Measurements from ENCODE around the gene FANCL.
"Not testable (repeated sequence)": the region's sequence is repeated elsewhere in the genome, so short reads cannot be mapped to it uniquely, and the experiment has no call there.

Gene FANCL

DNA sequence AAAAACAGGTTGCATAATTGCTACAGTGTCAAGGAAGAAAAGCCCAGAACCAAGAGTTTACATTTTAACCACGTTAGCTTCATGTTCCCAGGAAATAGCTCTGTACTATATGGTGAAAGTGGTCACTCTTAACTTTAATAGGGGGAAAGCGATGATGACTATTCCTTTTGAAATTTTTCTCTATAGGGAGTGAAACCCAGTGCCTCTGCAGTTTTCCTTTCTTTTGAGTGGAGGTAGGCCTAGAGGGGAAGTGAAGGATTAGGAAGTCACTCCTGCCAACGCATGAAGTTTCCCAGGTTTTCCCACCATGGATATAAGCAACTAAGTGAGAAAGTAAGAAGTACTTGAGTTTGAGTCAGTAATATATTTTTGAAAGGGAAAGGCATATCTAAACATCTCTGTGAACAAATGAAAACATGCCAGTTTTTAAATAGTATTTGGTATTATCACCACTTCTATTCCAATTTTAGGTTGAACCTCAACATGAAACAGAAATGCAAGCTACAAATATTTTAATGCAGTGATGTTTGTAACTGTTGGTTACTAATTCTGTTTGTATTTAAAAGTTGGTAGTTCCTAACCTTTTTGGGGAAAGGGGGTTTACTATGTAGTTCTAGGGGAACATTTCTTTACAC lies 102.6 kb downstream of the FANCL start:
- peak; percentile 53 for DNase-seq

GRCh38 chr2:58137856-58138255 lies 103.3 kb downstream of the FANCL start:
- no peak for DNase-seq

- peak; percentile 70 for DNase-seq
Observed at GRCh38 chr2:58137221-58137620, 103.9 kb downstream of the FANCL start.

DNA sequence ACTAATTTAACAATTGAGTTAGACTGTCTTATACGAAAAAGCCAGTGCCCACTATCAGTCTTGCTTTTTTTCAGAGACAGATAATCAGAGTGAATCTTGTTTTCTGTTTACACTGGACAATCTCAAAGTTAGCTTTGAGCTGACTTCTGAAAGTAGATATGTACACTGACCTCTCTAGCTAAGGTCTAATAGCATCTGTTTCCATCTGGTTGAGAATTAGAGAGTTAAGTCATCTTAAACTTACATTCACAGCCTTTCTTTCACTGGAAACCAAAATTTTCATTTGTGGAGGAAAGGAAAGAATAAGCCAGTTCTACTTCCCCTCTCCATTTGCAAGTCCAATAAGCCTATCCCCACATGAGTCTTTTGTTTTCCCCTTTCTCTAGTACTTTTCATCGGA lies 105.3 kb downstream of the FANCL start:
- DNase-seq = no peak

- peak; percentile 31 for DNase-seq
Observed at GRCh38 chr2:58133395-58133794, 107.7 kb downstream of the FANCL start.

GRCh38 chr2:58131191-58132011 lies 109.7 kb downstream of the FANCL start:
- DNase-seq = peak; percentile 41

DNA sequence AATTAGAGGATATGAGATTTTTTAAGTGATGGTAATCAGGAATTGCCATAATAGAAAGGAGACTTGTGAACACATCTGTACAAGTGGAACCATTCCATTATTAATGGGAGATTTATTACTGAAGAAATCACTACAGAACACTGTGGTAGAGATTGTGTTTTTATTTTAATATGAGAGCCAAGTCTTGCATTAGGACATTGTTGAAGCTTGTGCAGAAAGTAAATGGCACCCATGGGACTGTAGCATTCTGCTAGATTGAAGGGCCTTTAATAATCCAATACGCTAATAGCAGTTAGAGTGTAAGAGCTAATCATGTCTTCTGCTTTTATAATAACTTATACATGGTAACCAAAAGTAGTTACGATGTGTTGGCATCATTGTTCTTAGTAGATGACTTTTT lies 110.9 kb downstream of the FANCL start:
- no peak for DNase-seq

GRCh38 chr2:58127111-58127510 lies 114.0 kb downstream of the FANCL start:
- DNase-seq = no peak

- DNase-seq = no peak
Observed at GRCh38 chr2:58122540-58122939, 118.6 kb downstream of the FANCL start.

- DNase-seq = no peak
Observed at GRCh38 chr2:58122040-58122439, 119.1 kb downstream of the FANCL start.

DNA sequence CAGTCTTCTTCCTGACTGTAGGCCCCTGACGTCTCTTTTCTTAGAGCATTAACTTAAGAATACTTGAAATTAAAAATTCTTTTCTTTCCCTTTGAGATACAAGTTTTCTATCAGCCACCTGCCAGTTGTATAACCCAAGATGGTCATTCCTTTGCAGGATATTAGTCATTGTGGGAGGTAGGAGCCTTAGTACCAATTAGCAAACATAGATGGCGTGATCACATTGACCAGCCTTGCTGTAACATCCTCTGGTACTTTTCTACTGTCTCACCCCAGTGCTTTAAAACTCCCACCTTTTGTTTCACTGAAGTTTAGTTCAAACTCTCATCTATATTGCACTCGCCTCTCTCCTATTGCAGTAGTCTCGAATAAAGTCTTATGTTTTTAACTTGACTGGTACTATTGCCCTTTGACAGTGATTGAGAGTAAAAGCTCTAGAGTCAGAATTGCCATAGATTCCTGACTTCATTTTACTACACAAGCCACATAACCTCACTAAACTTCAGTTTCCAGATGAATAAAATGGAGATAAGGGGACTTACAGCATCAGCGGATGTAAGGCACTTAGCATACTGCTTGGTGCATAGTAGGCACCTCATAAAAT lies 120.4 kb downstream of the FANCL start:
- DNase-seq = no peak

DNA sequence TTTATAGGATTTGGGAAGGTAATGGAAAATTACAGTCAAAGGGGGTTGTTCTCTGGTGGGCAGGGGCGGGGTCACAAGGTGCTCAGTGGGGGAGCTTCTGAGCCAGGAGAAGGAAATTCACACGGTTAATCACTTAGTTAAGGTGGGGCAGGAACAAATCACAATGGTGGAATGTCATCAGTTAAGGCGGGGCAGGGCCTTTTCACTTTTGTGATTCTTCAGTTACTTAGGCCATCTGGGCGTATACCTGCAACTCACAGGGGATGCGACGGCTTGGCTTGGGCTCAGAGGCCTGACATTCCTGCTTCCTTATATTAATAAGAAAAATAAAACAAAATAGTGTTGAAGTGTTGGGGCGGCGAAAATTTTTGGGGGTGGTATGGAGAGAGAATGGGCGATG lies 127.6 kb downstream of the FANCL start:
- not testable (repeated sequence) for DNase-seq

GRCh38 chr2:58110765-58111164 lies 130.4 kb downstream of the FANCL start:
- DNase-seq = no peak

GRCh38 chr2:58109481-58109880 lies 131.6 kb downstream of the FANCL start:
- no peak for DNase-seq

Data from fibroblast of skin of right quadriceps (primary cell).